GM12878 (cell line): ENCODE data around the gene SCIN. TPM values are rescaled to one million over a fixed set of nuclear protein-coding genes. Genes with fewer than 3 reads are reported as not detected.

Experiments
- ATAC-seq: fragments of 200-7000 bp; cut with Tn5 transposase; 3 replicates; pipeline ENCODE4 v1.9.1; 2020; ENCODE audit warnings: mild to moderate bottlenecking, moderate library complexity
- BruUV-seq: library from RNA; stranded (reverse); fragments of 400-500 nt; replicated peaks from 2 replicates; lab custom pipeline; 2021; lab: Mats Ljungman, UMichigan
- CTCF ChIA-PET: fragments of 300-600 bp; sonication (Branson Sonifier 250); formaldehyde crosslinking; extraction: SDS; loops from one replicate; lab custom pipeline; 2021; ENCODE audit warnings: inconsistent platforms; lab: Yijun Ruan, JAX
- POLR2A ChIA-PET: fragments of 350-600 bp; formaldehyde crosslinking; extraction: SDS; loops from one replicate; lab custom pipeline; 2021; ENCODE audit warnings: inconsistent platforms; lab: Charles Lee
- RAD21 ChIA-PET: fragments of 300-600 bp; sonication (Branson Sonifier 250); formaldehyde crosslinking; loops from one replicate; lab custom pipeline; 2023; ENCODE audit warnings: antibody characterized with exemption; ENCODE audit not compliant: unreplicated experiment; lab: Charles Lee
- SMC1A ChIA-PET: fragments of 300-600 bp; sonication (Branson Sonifier 250); formaldehyde crosslinking; loops from one replicate; lab custom pipeline; 2023; ENCODE audit not compliant: unreplicated experiment, uncharacterized antibody; lab: Charles Lee
- DNase-seq: peaks from one replicate; pipeline ENCODE4 v3.0.0-alpha.2; 2011; ENCODE audit warnings: low read depth, low spot score
- FAIRE-seq: peaks from 3 replicates; lab custom pipeline; 2011; peaks lifted over from hg19 to GRCh38; lab: Jason Lieb, UNC
- H2AFZ ChIP-seq: 2 replicates; pipeline ENCODE4 v1.6.0; 2011; ENCODE audit warnings: low read depth, low read length, control low read depth; ENCODE audit not compliant: control insufficient read depth
- H3K27ac ChIP-seq: 2 replicates; pipeline ENCODE4 v1.5.1; 2011; ENCODE audit warnings: control low read depth; ENCODE audit not compliant: control insufficient read depth, insufficient read depth
- H3K27me3 ChIP-seq, 2 experiments: replicated peaks in 1 of 2; 2 replicates each; pipeline versions ENCODE4 v1.6.0 to v1.6.1; 2011; ENCODE audit warnings: low read length in 1 of 2; ENCODE audit not compliant: control insufficient read depth in 2 of 2, insufficient read depth in 2 of 2
- H3K36me3 ChIP-seq, 2 experiments: 2 replicates each; pipeline ENCODE4 v1.5.1; 2011; ENCODE audit warnings: low read length in 1 of 2; ENCODE audit not compliant: control insufficient read depth in 2 of 2, insufficient read depth in 2 of 2
- H3K4me1 ChIP-seq: 2 replicates; pipeline ENCODE4 v1.6.1; 2011; ENCODE audit warnings: mild to moderate bottlenecking, low read length, moderate library complexity, mixed read lengths; ENCODE audit not compliant: control insufficient read depth, insufficient read depth
- H3K4me2 ChIP-seq: 2 replicates; pipeline ENCODE4 v1.6.0; 2011; ENCODE audit warnings: control low read depth; ENCODE audit not compliant: control insufficient read depth, insufficient read depth
- H3K4me3 ChIP-seq: fragments of 200-600 bp; sonication (generic); 2 replicates; pipeline ENCODE4 v1.5.1; 2016
- H3K79me2 ChIP-seq: 2 replicates; pipeline ENCODE4 v1.6.0; 2011; ENCODE audit warnings: low read length; ENCODE audit not compliant: control insufficient read depth, insufficient read depth
- H3K9ac ChIP-seq: 2 replicates; pipeline ENCODE4 v1.8.0; 2011; ENCODE audit warnings: low read length, control low read depth, mixed read lengths; ENCODE audit not compliant: control insufficient read depth, insufficient read depth
- H3K9me3 ChIP-seq: replicated peaks from 3 replicates; pipeline ENCODE4 v1.5.1; 2011; ENCODE audit warnings: mild to moderate bottlenecking, low read length; ENCODE audit not compliant: control insufficient read depth, insufficient read depth
- H4K20me1 ChIP-seq: 2 replicates; pipeline ENCODE4 v1.6.0; 2011; ENCODE audit not compliant: control insufficient read depth, insufficient read depth
- CTCF ChIP-seq, 3 experiments: IDR thresholded peaks in 2 of 3; conservative IDR thresholded peaks in 1 of 3; 2 replicates each; pipeline ENCODE4 v1.5.1; 2011; ENCODE audit warnings: low read depth in 3 of 3, low read length in 3 of 3, mild to moderate bottlenecking in 3 of 3, control low read depth in 2 of 3, moderate library complexity in 2 of 3, inconsistent platforms in 1 of 3, mixed read lengths in 1 of 3; ENCODE audit not compliant: control insufficient read depth in 2 of 3, insufficient read depth in 1 of 3; ENCODE audit errors: extremely low read depth in 1 of 3
- PML ChIP-seq: IDR thresholded peaks from 2 replicates; pipeline ENCODE4 v1.6.1; 2012; ENCODE audit warnings: low read length, inconsistent platforms
- RAD21 ChIP-seq: IDR thresholded peaks from 2 replicates; pipeline ENCODE4 v1.6.1; 2011; ENCODE audit warnings: mild to moderate bottlenecking, low read depth, low read length, moderate library complexity; ENCODE audit not compliant: insufficient read depth
- SMC3 ChIP-seq: IDR thresholded peaks from 2 replicates; pipeline ENCODE4 v1.6.1; 2011; ENCODE audit warnings: low read length, improper control_type of control experiment, borderline replicate concordance
- WGBS: methylation state at CpG from one replicate; pipeline ENCODE4 v1.1.6; 2016; ENCODE audit warnings: low lambda C conversion rate; ENCODE audit not compliant: insufficient replicate concordance, insufficient coverage; ENCODE audit errors: missing lambda C conversion rate; 5-methylcytosine and 5-hydroxymethylcytosine counted together
- in situ Hi-C: fragments of 300-500 bp; cut with MboI; formaldehyde crosslinking; loops from 9 replicates; pipeline ENCODE4 v1.14.3; 2018; ENCODE audit warnings: mixed read lengths
- intact Hi-C: fragments of 100-400 bp; cut with micrococcal nuclease; formaldehyde crosslinking; loops from one replicate; pipeline ENCODE4 v1.14.2; 2022; ENCODE audit not compliant: unreplicated experiment
- polyA plus RNA-seq, 11 experiments: library from polyadenylated mRNA; depleted of rRNA in 4 of 11; unstranded in 6 of 11; stranded (reverse) in 5 of 11; fragments of >200 nt; fragmentation: Nextera tagmentation in 4 of 11; fragmentation: Illumina TruSeq in 1 of 11; extraction: Ambion mirVana in 4 of 11; extraction: Trizol in 1 of 11; gene quantifications; 1 replicate in 1 of 11; 2 replicates in 10 of 11; pipeline versions ENCODE4 v1.2.1 to v1.2.3, GENCODE V29; 2011 to 2016; ENCODE audit warnings: inconsistent platforms in 2 of 11, missing spikeins in 2 of 11, low read depth in 1 of 11
- total RNA-seq, 4 experiments: library from RNA; depleted of rRNA in 3 of 4; stranded (reverse); fragments of >200 nt in 3 of 4; fragmentation: Illumina TruSeq in 1 of 4; extraction: Trizol in 1 of 4; gene quantifications; 2 replicates each; pipeline versions ENCODE4 v1.2.1 to v1.2.3, GENCODE V29; 2013 to 2021

SCIN gene
- total and polyA plus RNA-seq, 10 of the 15 experiments (the other 5 are each of a cell fraction or from before 2014, with no cell fraction given) = 0.23 to 2.1 (median 1.0) TPM

- no TSS peak for BruUV-seq
- H3K4me2 ChIP-seq = no peak overlapping the region
- WGBS = 0% methylated on average over 1 of the region's 1 CpG
- RAD21 ChIA-PET = interaction anchor here (0.9 to 4.4 kb wide), 3 partner anchors 15 to 101 kb away, joined by 3 to 40 read pairs (median 4); no protein-coding TSS in a partner anchor
- no peak overlapping the region for H3K9ac ChIP-seq
- H3K27ac ChIP-seq = no peak overlapping the region
- no peak overlapping the region for H2AFZ ChIP-seq
- 0 out of 3 replicates have a peak, but pooled peaks have one; percentile 25 for ATAC-seq
- H3K79me2 ChIP-seq = no peaks in the 10 kb centered on the region
- POLR2A ChIA-PET = interaction anchor here (0.5 kb wide), 1 partner anchor 90 kb away, joined by 3 read pairs; no protein-coding TSS in a partner anchor
- H3K4me3 ChIP-seq = no peak overlapping the region
- H3K27me3 ChIP-seq = no peaks in the 10 kb centered on the region
- SMC1A ChIA-PET = interaction anchor here (0.9 to 4.2 kb wide), 5 partner anchors 12 to 166 kb away, joined by 3 to 40 read pairs (median 3); no protein-coding TSS in a partner anchor
- no peaks in the 10 kb centered on the region for H4K20me1 ChIP-seq
- FAIRE-seq = no peak
- no peak for DNase-seq
- H3K36me3 ChIP-seq = no peaks in the 10 kb centered on the region
- in situ Hi-C loops = no loop called here
- CTCF ChIA-PET = interaction anchor here (0.9 to 4.4 kb wide), 8 partner anchors 10 to 909 kb away, joined by 3 to 78 read pairs (median 4); no protein-coding TSS in a partner anchor
- H3K9me3 ChIP-seq = no peaks in the 10 kb centered on the region
- TF ChIP-seq SMC3 = peak; percentile 86; the same call in 1 of the 2 replicates
- TF ChIP-seq PML = no peak
- peak; percentile 89 for TF ChIP-seq RAD21
- TF ChIP-seq CTCF (IDR thresholded peaks at IDR 0.05 in 2 of 3, conservative IDR thresholded peaks at IDR 0.05 in 1 of 3; ENCODE audit: control insufficient read depth in 2 of 3, extremely low read depth in 1 of 3, insufficient read depth in 1 of 3, low read depth in 3 of 3, low read length in 3 of 3) = peak; percentile 53 to 65 (median 60); a peak in 4 of 6 replicates
- intact Hi-C loops = loop anchor here (1.0 kb wide), 1 partner anchor 100 kb away; no protein-coding TSS in a partner anchor
- H3K4me1 ChIP-seq = no peaks in the 10 kb centered on the region
Observed at GRCh38 chr7:12623885-12624498, 53.5 kb downstream of the SCIN start.
